Stimulated activated CD4-positive, alpha-beta T cell treated with anti-CD3 and anti-CD28 coated beads, TNF-alpha, amount 100 ng/mL, for 48 hours (primary cell): ENCODE measurements around the gene TSKU.
"Not testable (repeated sequence)": the region's sequence is repeated elsewhere in the genome, so short reads cannot be mapped to it uniquely, and the experiment has no call there.

ENCODE experiments used
- DNase-seq, 3 donors: peaks; one replicate each; pipeline ENCODE4 v3.0.0-alpha.2; 2020; ENCODE audit warnings: low read depth in 3 of 3

Gene TSKU

GRCh38 chr11:76801736-76802135 is 18.6 kb downstream of the TSKU start:
- no peak for DNase-seq

GRCh38 chr11:76802151-76802550 is 19.0 kb downstream of the TSKU start:
- DNase-seq = no peak

- no peak for DNase-seq
These were observed 19.5 kb downstream of the TSKU start for GRCh38 chr11:76802621-76803020.

- DNase-seq = no peak
These were observed 19.9 kb downstream of the TSKU start for GRCh38 chr11:76803023-76803422.

DNA sequence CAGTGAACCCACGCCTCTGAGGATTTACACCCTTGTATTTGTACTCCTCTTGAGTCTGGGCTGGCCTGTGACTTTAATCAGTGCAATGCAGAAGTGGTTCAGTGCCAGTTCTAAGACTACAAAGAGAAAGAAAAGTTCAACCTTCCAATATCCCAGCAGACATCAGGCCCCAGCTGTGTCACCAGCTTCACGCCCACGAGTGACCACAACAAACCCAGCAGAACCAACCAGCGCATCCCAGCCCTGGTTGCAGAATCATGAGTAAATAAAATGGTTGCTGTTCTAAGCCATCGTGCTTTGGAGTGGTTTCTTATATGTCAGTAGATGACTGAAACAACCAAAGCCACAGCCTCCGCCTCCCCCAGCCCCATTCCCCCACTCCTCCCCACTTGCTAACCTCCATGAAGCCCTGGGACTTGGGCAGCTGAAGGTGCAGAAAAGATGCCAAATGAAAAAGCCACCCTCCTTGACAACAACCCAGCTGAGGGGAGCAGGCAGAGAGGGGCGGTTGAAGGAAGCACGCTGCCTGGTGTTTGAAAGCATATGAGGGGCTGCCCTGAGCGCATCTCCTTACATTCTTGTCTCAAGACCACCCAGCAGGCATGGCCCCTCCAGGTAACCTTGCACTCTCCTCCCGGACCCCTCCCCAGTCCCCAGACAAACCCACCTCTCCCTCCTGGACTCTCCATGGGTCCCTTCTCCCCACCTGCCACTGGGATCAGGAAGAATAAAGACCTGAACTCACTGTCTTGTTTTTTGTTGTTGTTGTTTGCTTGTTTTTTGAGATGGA is 20.9 kb downstream of the TSKU start:
- DNase-seq = peak; percentile 54 to 81 (median 72)

GRCh38 chr11:76805206-76805913 is 22.2 kb downstream of the TSKU start:
- peak; percentile 33 to 52 (median 41) for DNase-seq

DNA sequence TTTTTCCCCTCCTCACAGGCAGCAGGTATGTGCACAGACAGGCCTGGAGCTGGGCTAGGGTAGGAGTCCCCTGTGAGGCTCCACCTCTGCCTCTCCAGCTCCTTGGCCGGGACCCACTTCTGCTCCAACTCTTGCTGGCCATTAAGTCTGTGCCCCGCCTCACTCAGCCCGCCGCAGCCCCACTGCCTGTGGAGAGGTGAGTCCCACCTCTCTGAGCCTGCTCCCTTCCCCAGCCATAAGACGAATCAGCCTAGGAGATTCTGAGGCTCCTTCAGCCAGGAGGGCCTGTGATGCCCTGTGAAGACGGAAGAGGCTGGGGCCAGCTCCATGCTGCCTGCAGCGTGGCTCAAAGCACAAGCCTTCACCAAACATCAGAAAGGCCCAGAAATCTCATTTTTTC is 23.0 kb downstream of the TSKU start:
- no peak for DNase-seq

DNA sequence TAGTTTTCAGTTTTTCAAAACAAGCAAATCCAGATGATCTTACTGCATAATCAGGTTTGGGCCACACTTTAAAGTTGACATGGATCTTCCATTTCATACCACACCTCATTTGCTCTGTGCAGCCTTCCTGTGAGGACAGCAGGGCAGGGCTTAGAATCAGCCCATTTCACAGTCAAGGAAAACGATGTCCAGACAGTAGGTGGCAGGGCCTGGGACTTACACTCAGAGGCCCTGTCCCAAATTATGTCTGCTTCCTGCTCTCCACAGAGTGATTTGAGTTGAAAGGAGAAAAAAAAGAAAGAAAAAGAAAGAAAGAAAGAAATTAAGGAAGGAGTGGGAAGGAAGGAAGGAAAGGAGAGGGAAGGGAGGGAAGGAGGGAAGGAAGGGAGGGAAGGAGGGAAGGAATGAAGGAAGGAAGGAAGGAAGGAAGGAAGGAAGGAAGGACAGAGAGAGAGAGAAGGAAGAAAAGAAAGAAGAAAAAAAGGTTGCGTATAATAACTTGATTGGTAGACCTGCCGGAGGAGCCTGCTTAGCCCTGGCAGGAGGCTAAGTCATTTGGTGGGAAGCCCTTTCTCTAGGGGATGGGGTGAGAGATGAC is 23.6 kb downstream of the TSKU start:
- no peak for DNase-seq

DNA sequence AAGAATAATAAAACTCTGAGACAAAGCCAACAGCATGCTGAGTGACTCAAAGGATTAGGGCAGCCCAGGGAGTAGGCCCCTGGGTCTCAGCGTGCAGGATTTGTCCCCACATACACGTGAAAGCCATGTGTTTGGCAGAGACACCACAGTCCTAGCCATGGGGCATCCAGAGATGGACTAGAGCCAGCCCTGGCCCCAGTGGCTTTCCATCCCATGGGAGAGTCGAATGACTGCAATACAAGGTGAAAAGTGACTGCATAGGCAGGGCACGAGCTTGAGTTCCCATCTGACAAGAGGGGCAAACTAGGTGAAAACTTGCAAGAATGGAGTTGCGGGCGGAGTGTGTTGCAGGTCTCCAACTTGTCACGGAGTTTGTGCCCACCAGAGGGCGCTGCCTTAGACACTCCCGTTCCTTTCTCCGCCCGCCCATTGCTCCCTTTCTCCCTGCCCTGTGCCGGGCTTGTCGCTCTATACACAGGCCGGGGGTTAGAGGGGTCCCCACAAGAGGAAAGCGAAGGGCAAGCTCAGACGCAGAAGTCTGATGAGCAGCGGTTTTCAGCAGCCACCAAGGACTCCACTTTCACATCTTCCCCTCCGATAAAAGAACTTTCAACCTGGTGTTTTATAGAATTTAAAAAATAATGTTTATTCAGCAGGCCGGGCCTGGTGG is 24.2 kb downstream of the TSKU start:
- peak; percentile 57 to 74 (median 61) for DNase-seq

DNA sequence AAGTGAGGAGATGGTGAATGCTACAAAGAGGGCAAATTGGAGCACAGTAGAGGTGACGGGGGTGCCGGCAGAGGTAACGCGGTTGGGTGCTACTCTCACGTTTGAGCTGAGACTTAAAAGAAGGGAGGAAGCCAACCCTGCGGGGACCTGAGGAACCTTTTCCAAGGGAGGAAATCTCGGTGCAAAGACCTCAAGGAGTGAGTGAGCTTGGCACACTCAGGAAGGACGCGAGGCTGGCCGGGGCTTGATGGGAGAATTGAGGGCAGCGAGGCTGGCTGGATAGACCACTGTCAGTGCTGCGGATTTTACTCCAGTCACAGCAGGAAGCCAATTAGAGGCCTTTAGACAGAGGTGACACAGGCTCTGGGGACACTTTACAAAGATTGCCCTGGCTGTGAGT is 25.0 kb downstream of the TSKU start:
- DNase-seq = no peak

DNA sequence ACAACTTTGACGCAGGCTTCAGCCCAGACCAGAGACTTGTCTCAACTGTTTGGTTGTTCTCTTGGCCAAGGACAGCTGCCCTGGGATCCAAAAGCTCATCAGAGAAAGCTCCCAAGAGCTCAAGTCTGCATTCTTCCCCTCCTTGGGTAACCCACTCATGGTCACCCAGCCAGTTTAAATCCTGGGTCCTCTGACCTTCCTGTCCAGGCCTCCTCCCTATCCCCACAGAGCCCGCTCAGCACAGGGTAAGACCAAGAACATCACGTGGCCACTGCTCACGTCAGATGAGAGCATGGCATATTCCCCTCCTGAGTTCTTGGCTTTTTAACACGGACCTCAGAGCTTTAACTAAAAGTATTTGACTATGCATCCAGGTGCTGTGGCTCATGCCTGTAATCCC is 25.8 kb downstream of the TSKU start:
- DNase-seq = no peak

DNA sequence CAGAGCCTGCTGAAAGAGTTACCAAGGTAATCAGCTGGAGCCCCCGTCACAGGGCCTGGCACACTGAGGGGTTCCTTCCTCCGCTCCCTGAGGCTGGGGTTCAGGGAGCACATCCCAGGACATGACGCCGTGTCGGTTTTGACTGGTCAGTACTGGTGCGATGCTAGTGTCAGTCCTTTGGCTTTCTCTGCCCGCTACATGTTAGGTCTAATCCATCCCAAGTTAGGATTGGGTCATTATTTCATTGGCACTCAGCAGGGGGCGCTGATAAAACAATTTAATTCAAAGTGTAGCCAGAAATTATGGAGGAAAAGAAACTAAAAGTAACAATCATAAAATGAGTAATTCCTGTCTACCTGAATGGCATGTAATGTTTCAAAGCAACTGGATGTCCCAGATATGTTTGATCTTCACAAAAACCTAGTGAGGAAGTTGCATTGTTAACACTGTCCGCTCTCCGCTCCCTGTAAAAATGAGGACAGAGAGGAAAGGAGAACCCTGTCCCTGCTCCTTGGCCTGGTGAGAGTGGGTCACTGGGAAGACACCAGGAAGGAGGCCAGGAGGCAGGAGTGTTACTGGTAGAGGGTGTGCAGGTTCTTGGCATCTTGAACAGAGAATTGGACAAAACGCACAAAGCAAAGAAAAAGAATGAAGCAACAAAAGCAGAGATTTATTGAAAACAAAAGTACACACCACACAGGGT is 27.1 kb downstream of the TSKU start:
- DNase-seq = peak in 2 of 3 donors; percentile 18 to 44

- no peak for DNase-seq
These were observed 28.1 kb downstream of the TSKU start for GRCh38 chr11:76811259-76811658.

GRCh38 chr11:76814414-76814813 is 31.3 kb downstream of the TSKU start:
- DNase-seq = no peak

DNA sequence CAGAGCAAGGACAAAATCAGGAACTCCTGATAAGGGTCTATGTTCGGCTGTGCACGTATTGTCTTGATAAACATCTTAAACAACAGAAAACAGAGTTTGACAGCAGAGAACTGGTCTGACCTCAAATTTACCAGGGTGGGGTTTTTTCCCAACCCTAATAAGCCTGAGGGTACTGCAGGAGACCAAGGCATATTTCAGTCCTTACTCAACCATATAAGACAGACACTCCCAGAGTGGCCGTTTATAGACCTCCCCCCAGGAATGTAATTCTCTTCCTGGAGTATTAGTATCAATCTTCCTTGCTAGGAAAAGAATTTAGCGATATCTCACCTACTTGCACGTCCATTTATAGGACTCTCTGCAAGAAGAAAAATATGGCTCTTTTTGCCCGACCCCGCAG is 32.5 kb downstream of the TSKU start:
- DNase-seq = not testable (repeated sequence)

DNA sequence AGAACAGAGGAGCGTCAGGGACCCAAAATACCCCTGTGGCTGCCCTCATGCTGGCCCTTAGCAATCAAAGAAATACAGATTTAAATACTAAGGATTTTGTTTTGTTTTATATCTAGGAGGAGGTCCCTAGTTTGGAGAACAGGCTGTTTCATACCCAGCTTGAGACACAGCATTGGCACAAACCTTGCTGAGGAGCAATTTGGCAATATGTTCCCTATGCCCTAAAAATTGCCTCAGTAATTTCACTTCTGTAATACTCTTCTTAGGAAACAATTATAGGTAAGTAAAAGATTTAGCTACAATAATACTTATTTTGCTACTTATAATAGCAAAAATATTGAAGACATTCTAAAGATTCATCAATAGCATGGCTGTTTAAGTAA is 37.0 kb downstream of the TSKU start:
- no peak for DNase-seq

DNA sequence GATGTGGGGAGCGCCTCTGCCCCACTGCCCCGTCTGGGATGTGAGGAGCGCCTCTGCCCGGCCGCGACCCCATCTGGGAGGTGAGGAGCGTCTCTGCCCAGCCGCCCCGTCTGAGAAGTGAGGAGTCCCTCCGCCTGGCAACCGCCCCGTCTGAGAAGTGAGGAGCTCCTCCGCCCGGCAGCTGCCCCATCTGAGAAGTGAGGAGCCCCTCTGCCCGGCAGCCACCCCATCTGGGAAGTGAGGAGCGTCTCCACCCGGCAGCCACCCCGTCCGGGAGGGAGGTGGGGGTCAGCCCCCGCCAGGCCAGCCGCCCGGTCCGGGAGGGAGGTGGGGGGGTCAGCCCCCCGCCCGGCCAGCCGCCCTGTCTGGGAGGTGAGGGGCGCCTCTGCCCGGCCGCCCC is 38.2 kb downstream of the TSKU start:
- not testable (repeated sequence) for DNase-seq

DNA sequence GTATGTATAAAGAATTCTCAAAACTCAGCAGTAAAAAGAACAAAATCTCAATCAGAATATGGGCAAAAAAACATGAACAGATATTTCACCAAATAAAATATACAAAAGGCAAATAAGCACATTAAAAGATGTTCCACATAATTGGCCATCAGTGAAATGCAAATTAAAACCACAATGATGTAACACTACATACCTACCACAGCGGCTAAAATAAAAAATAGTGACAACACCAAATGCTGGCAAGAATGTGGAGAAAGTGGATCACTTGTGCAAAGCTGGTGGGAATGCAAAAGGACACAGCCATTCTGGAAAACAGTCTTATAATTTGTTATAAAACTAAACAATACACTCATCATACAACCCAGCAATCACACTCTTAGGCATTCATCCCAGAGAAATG is 39.2 kb downstream of the TSKU start:
- no peak for DNase-seq

GRCh38 chr11:76823481-76824028 is 40.4 kb downstream of the TSKU start:
- no peak for DNase-seq

DNA sequence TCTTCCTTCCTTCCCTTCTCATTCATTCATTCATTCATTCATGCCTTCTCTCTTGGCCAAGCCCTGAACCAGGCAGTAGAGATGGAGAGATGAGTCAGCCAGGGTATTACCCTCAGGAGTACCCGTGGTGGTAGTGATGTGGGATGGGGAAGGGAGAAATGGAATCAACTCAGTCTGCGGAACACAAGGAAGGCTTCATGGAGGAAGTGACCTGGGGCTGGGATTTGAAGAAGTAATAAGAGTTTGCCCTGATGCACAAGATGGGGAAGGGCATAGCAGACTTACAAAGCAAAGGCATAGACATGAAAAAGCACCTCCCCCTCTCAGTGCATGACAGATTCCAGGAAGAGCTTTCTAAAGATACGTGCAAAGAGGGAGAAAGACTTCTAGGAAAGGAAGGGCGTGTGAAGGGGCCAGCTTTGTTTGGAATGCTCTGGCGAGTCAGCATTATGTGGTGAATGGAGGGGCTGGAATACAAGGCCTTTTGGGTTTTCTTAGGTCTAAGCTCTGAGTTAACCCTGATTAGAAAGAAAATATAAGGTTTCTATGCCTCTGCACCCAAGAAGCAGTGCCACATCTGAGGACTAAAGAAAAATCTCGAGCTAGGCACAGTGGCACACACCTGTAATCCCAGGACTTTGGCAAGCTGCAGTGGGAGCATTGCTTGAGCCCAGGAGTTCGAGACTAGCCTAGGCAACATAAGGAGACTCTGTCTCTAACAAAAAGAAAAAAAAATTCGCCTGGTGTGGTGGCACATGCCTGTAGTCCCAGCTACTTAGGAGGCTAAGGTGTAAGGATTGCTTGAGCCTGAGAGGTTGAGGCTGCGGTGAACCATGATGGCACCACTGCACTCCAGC is 41.2 kb downstream of the TSKU start:
- DNase-seq = no peak
